ENCODE results near the gene PRRG2.

The PRRG2 gene

GRCh38 chr19:49591731-49592485, 10.8 kb downstream of the PRRG2 start:
- peak overlapping the region; percentile 91 for H3K4me3 ChIP-seq (ENCODE audit: low read length, poor library complexity, severe bottlenecking)
- peaks cover 49% of the 10 kb centered on the region for H4K20me1 ChIP-seq (ENCODE audit: insufficient read depth, low read length, poor library complexity, severe bottlenecking)
- H3K36me3 ChIP-seq (ENCODE audit: insufficient read depth, low read length): peaks cover 22% of the 10 kb centered on the region; the same call in 1 of the 2 replicates
- H3K27me3 ChIP-seq (ENCODE audit: insufficient read depth, low read length, poor library complexity, severe bottlenecking): peaks cover 5% of the 10 kb centered on the region
- H3K9me3 ChIP-seq (ENCODE audit: insufficient read depth, low read depth, low read length): no peaks in the 10 kb centered on the region
- TF ChIP-seq EZH2phosphoT487 (IDR thresholded peaks at IDR 0.05; ENCODE audit: borderline replicate concordance) (no peak), CTCF (conservative IDR thresholded peaks at IDR 0.05; ENCODE audit: low read length) (no peak)
- H3K4me1 ChIP-seq (ENCODE audit: insufficient read depth, low read length, poor library complexity, severe bottlenecking): peaks cover 20% of the 10 kb centered on the region
- H3K9ac ChIP-seq (ENCODE audit: low read depth, low read length, poor library complexity, severe bottlenecking): peak overlapping the region; percentile 99
- no peaks in the 10 kb centered on the region for H3K9me2 ChIP-seq (replicated peaks; ENCODE audit: low read depth, low read length)
- peaks cover 48% of the 10 kb centered on the region for H3K79me2 ChIP-seq (ENCODE audit: insufficient read depth, low read length)
- peaks cover 14% of the 10 kb centered on the region; the same call in 1 of the 2 replicates for H3F3A ChIP-seq (ENCODE audit: low read depth)
- H2AFZ ChIP-seq (ENCODE audit: low read length): peak overlapping the region; percentile 24; the same call in 1 of the 2 replicates
- H3K4me2 ChIP-seq (ENCODE audit: low read depth, low read length, poor library complexity, severe bottlenecking): peak overlapping the region; percentile 77

DNA sequence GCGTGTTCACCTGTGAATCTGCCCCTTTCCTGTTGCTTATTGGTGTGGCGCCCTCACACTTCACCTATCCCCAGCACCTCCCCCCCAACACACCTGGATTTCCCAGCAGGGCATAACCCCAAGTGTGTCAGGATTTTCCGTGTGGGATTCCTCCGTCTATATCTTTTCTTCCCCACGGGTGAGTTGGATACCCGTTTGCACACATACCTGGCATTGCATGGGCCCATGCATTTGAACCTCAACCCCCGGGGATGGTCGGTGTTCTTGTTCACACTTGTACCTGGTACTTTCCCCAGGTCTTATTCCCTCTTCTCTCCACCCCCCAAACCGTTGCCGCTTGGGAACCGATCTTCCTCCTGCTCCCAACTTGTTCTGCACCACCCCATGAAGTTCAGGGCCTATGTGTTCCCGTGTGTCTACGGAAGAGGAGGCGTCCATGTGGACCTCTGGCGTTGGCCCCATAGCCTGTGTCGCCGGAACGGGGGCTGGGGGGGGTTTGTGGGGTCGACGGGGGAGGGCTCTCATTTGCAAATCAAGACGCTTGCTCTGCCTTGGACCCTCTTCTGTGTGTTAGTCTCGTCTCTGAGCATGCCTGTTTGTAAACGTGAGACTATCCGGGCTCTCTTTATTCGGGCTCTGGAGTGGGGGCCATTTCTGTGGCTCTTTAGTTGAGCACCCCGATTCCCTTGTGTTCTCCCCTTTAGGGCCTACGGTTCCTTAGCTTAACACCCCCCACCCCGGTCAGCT, 11.5 kb downstream of the PRRG2 start:
- Histone ChIP-seq H3K27me3 (ENCODE audit: insufficient read depth, low read length, poor library complexity, severe bottlenecking) (peaks cover 5% of the 10 kb centered on the region), H3K36me3 (ENCODE audit: insufficient read depth, low read length) (peaks cover 29% of the 10 kb centered on the region; the same call in 1 of the 2 replicates), H3K4me3 (ENCODE audit: low read length, poor library complexity, severe bottlenecking) (peak overlapping the region; percentile 91), H2AFZ (ENCODE audit: low read length) (no peak overlapping the region), H3K79me2 (ENCODE audit: insufficient read depth, low read length) (peaks cover 48% of the 10 kb centered on the region), H3K9ac (ENCODE audit: low read depth, low read length, poor library complexity, severe bottlenecking) (peak overlapping the region; percentile 99), H3K4me1 (ENCODE audit: insufficient read depth, low read length, poor library complexity, severe bottlenecking) (peaks cover 20% of the 10 kb centered on the region), H3K9me3 (ENCODE audit: insufficient read depth, low read depth, low read length) (no peaks in the 10 kb centered on the region), H3F3A (ENCODE audit: low read depth) (peaks cover 14% of the 10 kb centered on the region; the same call in 1 of the 2 replicates), H3K4me2 (ENCODE audit: low read depth, low read length, poor library complexity, severe bottlenecking) (peak overlapping the region; percentile 77), H4K20me1 (ENCODE audit: insufficient read depth, low read length, poor library complexity, severe bottlenecking) (peaks cover 54% of the 10 kb centered on the region), H3K9me2 (replicated peaks; ENCODE audit: low read depth, low read length) (no peaks in the 10 kb centered on the region)
- no peak for TF ChIP-seq EZH2phosphoT487 (IDR thresholded peaks at IDR 0.05; ENCODE audit: borderline replicate concordance)
- no peak for TF ChIP-seq CTCF (conservative IDR thresholded peaks at IDR 0.05; ENCODE audit: low read length)

GRCh38 chr19:49593233-49594113, 12.4 kb downstream of the PRRG2 start:
- H3K9ac ChIP-seq (ENCODE audit: low read depth, low read length, poor library complexity, severe bottlenecking): peak overlapping the region; percentile 99
- H3K79me2 ChIP-seq (ENCODE audit: insufficient read depth, low read length): peaks cover 51% of the 10 kb centered on the region
- peaks cover 14% of the 10 kb centered on the region; the same call in 1 of the 2 replicates for H3F3A ChIP-seq (ENCODE audit: low read depth)

More at GRCh38 chr19:49593233-49594113, 12.4 kb downstream of the PRRG2 start:
- Histone ChIP-seq H3K4me2 (ENCODE audit: low read depth, low read length, poor library complexity, severe bottlenecking) (peak overlapping the region; percentile 77), H3K9me3 (ENCODE audit: insufficient read depth, low read depth, low read length) (no peaks in the 10 kb centered on the region), H3K9me2 (replicated peaks; ENCODE audit: low read depth, low read length) (no peaks in the 10 kb centered on the region), H2AFZ (ENCODE audit: low read length) (no peak overlapping the region), H3K4me3 (ENCODE audit: low read length, poor library complexity, severe bottlenecking) (peak overlapping the region; percentile 91), H4K20me1 (ENCODE audit: insufficient read depth, low read length, poor library complexity, severe bottlenecking) (peaks cover 56% of the 10 kb centered on the region), H3K36me3 (ENCODE audit: insufficient read depth, low read length) (peaks cover 33% of the 10 kb centered on the region; the same call in 1 of the 2 replicates), H3K4me1 (ENCODE audit: insufficient read depth, low read length, poor library complexity, severe bottlenecking) (peaks cover 20% of the 10 kb centered on the region), H3K27me3 (ENCODE audit: insufficient read depth, low read length, poor library complexity, severe bottlenecking) (peaks cover 5% of the 10 kb centered on the region)
- no peak for TF ChIP-seq CTCF (conservative IDR thresholded peaks at IDR 0.05; ENCODE audit: low read length)
- no peak for TF ChIP-seq EZH2phosphoT487 (IDR thresholded peaks at IDR 0.05; ENCODE audit: borderline replicate concordance)
